Forelimb muscle (tissue), 1 donor: Measurements from ENCODE around the gene COMMD8. TPM values are rescaled to one million over a fixed set of nuclear protein-coding genes. Genes with fewer than 3 reads are reported as not detected.
A peak's percentile ranks its signal among the peaks of the same experiment; 100 is the strongest.
"Not testable (repeated sequence)": the region's sequence is repeated elsewhere in the genome, so short reads cannot be mapped to it uniquely, and the experiment has no call there.

Experiments used
- DNase-seq: peaks from one replicate; pipeline ENCODE4 v3.0.0-alpha.2; 2013; ENCODE audit warnings: low read depth
- polyA plus RNA-seq: library from polyadenylated mRNA; unstranded; fragments of 120-200 nt; gene quantifications from one replicate; pipeline ENCODE4 v1.2.1, GENCODE V29; 2013; ENCODE audit not compliant: insufficient read length

COMMD8 gene
- 16.1 TPM for polyA plus RNA-seq

DNA sequence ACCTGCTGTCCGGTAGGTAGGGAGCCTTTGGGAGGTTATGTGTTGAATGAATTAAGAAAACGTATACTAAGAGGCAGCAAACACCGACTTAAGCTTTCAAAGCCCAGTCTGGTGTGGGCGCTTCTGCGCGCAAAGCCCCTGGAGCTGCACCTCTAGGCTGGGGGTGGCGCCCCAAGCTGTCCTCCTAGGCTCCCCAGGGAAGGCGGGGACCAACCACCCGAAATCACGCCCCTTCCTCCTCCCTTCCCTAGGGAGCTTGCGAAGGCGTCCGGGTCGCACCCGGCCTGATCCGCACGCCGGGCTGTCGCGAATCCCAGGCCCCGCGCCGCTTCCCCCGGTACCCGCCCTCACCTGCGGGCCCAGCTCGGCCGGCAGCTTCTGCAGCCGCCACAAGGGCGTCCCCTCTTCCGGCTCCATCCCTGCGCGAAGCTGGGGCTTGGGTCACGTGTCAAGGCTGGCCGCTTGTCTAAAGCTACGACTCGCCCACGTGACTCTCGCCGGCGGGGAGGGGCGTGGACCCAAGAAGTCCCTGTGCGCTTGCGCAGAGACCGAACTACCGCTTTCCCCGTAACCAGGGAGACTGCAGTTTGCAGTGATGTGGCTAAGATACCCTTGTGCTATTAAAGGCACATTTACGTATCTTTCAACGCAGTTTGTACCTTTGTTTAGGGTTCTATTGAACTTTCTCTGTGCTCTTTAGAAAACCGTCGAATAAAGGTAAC is at the start of gene COMMD8:
TSS of gene COMMD8 (minus strand) at position 468 of the 722 bp plus-strand sequence. CDS start at position 417, 51 bp downstream.
- DNase-seq = peak; percentile 89

GRCh38 chr4:47510506-47511143 is 47.1 kb upstream of the COMMD8 start:
- DNase-seq = no peak

GRCh38 chr4:47505666-47506065 is 42.2 kb upstream of the COMMD8 start:
- no peak for DNase-seq

DNA sequence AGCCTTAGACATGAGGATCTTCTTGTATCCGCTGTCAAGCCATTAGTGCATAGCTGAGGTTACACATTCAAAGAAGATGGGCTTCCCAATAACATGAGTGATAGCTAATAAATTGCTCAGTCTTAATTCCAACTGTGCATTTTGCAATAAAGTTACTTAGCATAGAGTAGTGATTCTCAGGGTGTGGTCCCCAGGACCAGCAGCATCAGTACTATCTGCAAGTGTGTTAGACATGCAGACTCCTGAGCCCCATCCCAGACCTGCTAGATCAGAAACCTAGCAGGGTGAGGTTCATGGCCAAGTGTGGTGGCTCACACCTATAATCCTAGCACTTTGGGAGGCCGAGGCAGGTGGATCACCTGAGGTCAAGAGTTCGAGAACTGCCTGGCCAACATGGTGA is 41.6 kb upstream of the COMMD8 start:
- no peak for DNase-seq

DNA sequence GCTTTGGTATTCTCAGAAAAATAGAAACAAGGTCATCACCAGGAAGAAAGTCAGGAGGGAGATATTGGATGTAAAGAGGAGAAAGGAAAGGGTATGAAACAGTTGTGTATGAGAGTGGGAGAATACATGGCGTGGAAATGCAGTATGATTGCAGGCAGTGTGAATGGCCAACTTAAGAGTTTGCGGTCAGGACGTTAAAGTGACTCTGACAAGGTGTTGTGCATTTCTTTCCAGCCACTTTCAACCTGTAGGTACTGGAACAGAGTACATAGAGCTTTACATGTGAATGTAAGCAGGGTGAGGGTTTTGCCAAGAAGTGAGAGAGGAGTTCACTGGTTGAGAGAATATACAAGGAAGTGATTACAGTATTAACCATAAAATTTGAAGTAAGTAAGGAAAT is 37.3 kb upstream of the COMMD8 start:
- no peak for DNase-seq

DNA sequence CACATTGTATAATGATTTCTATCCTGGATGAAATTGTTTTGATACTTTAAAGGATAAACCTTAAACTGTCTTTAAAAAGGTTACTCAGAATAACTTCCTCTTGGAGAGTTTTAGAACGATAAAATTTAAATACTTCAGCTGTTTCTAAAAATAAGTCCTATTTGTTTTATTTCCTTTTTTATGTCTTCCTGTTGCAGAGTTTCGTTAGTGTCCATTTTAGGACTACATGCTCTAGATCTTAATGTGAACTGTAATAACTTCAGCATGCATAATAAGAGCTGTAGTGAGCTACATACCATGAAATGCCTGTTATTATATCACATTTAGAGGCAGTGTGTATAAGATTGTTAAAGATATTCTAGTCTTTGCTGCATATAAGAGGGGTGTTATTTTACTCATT is 36.2 kb upstream of the COMMD8 start:
- no peak for DNase-seq

DNA sequence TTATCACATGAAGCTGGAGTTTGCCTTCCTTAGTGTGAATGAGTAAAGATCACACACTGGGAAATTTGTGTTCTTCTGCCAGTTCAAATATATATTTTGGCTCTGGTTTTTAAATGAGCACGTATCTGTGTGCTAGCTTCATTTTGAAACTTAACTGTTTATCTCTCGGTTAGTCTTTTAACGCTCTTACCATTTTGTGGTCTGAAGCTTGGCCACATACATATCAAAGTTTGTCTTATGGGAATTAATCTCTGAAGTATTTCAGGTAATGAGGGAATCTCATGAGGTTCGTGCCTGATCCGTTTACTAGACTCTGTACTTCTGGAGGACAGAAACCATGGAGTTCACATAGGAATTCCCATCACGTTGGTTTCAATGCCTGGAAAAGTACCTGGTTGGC is 35.4 kb upstream of the COMMD8 start:
- DNase-seq = no peak

- no peak for DNase-seq
Observed at GRCh38 chr4:47494124-47494430, 30.6 kb upstream of the COMMD8 start.

DNA sequence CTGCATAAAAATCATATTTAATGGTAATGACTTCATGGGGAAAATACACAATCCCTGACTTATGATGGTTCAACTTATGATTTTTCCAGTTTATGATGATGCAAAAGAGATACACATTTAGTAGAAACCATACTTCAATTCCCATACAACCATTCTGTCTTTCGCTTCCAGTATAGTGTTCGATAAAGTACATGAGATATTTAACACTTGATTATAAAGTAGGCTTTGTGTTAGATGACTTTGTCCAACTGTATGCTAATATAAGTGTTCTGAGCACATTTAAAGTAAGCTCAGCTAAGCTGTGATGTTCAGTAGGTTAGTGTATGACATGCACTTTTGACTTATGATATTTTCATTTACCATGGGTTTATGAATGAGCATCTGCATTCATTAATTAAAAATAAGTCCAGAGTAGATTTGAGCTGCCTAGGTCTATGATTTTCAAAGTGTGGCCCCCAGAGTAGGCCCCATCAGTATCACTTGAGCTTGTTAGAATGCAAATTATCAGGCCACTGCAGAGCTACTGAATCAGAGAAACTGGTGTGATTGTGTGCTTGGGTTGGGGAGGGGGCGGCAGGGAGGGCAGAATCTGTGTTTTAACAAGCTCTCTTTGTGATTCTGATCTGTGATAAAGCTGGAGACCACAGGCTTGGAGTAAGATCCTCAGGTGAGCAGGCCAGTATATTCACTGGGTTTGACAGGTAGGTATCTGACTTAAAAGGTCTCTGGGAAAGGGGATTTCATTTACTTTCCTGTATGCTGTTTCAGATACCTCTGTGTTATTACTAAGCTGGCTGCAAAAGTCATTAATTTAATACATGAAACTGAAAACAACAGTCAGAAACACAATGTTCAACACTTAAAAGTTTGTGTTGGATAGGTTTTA is 30.0 kb upstream of the COMMD8 start:
- no peak for DNase-seq

- DNase-seq = no peak
Observed at GRCh38 chr4:47490550-47490949, 27.0 kb upstream of the COMMD8 start.

- no peak for DNase-seq
Observed at GRCh38 chr4:47488706-47489105, 25.2 kb upstream of the COMMD8 start.

- DNase-seq = not testable (repeated sequence)
Observed at GRCh38 chr4:47486727-47487126, 23.2 kb upstream of the COMMD8 start.

DNA sequence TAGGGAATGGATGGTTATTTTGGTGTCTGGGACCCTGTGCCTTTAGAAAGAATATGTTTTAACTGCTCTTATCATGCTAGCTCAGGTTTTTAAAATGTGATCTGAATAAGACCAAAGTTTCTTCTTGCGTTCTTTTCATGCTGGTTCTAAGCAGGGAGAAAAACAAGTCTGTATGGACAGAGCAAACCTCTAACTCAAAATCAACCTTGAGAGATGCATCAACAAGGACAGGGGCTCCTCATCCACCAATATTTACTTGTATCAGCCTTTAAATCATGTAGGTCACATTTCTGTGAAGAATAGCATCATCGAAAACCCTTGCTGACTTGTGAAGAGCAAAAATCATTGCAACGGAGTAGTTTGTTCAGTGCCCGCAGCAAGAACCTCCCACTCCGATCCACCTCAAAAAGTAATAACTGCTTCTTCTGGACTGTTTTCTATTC is 22.8 kb upstream of the COMMD8 start:
- no peak for DNase-seq

GRCh38 chr4:47485768-47486167 is 22.3 kb upstream of the COMMD8 start:
- DNase-seq = no peak

- peak; percentile 90 for DNase-seq
Observed at GRCh38 chr4:47485047-47485692, 21.7 kb upstream of the COMMD8 start, which contains the start of gene ATP10D. Gene ATP10D (plus strand): TSS chr4:47485275. CDS start chr4:47512541, 27,266 bp downstream.

GRCh38 chr4:47484168-47484567 is 20.7 kb upstream of the COMMD8 start:
- no peak for DNase-seq

- no peak for DNase-seq
Observed at GRCh38 chr4:47483745-47484144, 20.2 kb upstream of the COMMD8 start.

DNA sequence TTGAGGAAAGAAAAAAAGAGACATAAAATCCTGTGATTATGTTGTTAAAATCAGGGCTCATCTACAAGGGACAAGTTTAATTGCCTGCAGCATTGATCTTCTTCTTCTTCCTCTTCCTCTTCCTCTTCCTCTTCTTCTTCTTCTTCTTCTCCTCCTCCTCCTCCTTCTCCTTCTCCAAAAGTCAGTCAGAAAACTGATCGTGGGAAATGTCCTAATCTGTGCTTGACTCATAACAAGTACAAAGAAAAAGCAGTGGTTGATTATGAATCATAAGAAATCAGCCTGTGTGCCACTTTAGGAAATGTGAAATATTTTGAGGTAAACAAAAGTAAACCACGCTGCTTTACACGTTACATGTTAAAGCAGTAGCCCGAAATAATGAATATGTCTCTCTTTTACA is 18.8 kb upstream of the COMMD8 start:
- DNase-seq = no peak

DNA sequence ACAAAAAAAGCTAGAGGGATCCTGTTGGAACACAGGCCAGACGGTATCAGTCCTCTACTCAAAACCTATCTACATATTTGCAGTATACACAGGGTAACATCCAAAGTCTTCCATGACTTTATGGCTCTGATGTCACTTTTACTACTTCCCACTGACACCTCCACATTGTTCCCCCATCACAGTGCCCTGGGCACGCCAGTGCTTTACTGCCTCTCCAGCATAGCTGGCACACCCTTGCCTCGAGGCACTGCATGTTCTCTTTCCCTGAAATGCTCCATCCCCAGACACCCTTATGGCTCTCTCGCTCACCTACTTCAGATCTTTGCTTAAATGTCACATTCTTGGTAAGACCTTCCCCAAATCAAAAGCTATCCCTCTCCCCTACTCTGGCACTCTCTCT is 15.3 kb upstream of the COMMD8 start:
- no peak for DNase-seq

DNA sequence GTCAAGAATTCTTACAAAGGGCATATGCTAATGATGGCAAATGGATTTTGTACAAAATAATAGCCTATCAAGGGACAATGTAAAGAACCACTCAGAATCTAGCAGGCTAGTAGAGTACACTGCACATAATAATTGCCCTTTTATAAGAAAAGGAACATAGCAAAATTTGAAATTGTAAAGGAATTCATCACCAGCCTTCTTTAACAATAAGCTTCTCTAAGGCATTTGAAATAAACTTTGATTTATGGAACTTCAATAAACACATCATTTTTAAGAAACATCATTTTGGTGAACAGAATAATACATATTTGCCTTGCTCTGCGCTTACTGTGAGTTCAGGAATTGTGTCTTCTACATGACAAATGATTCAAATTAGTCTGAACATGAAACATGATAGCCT is 11.9 kb upstream of the COMMD8 start:
- DNase-seq = no peak

GRCh38 chr4:47474799-47475198 is 11.3 kb upstream of the COMMD8 start:
- no peak for DNase-seq
